ENCODE results near the gene UBE2E2. TPM values are rescaled to one million over a fixed set of nuclear protein-coding genes. Genes with fewer than 3 reads are reported as not detected.

The UBE2E2 gene
- total RNA-seq, 3 donors from 2014 or later (not counting 1 experiment from before 2014, with no cell fraction given), result 4.8 to 6.1 (median 5.3) TPM

GRCh38 chr3:23437484-23438145 is 234.5 kb downstream of the UBE2E2 start:
- no peak overlapping the region for H3K27ac Mint-ChIP-seq

GRCh38 chr3:23438657-23439056 is 235.5 kb downstream of the UBE2E2 start:
- DNase-seq (no peak), ATAC-seq (no peak)
- no peak overlapping the region for H3K27ac ChIP-seq (ENCODE audit: low read length)
- H3K27ac Mint-ChIP-seq, result no peak overlapping the region
- H3K27me3 Mint-ChIP-seq (ENCODE audit: low read depth in 2 of 2), result no peaks in the 10 kb centered on the region
- no peak for TF ChIP-seq CTCF (IDR thresholded peaks at IDR 0.05)
- H3K9me3 ChIP-seq (ENCODE audit: control insufficient read depth, insufficient read depth, low read length), result no peaks in the 10 kb centered on the region
- H3K4me3 ChIP-seq (ENCODE audit: low read length), result no peak overlapping the region
- H3K36me3 ChIP-seq (ENCODE audit: control insufficient read depth, insufficient read depth, low read length), result no peaks in the 10 kb centered on the region
- H3K4me3 Mint-ChIP-seq, result no peak overlapping the region
- H3K36me3 Mint-ChIP-seq, result no peaks in the 10 kb centered on the region
- peaks cover 31 to 38% of the 10 kb centered on the region in 2 donors for H3K4me1 Mint-ChIP-seq
- no peaks in the 10 kb centered on the region for H3K9me3 Mint-ChIP-seq
- no peaks in the 10 kb centered on the region for H3K27me3 ChIP-seq (ENCODE audit: control insufficient read depth, insufficient read depth, low read length)
- intact Hi-C loops (cut with micrococcal nuclease), result no loop called here
- H3K4me1 ChIP-seq (ENCODE audit: control insufficient read depth, insufficient read depth, low read length), result peaks cover 10% of the 10 kb centered on the region

More at GRCh38 chr3:23437484-23438145, 234.5 kb downstream of the UBE2E2 start:
- Histone ChIP-seq H3K36me3 (ENCODE audit: control insufficient read depth, insufficient read depth, low read length) (no peaks in the 10 kb centered on the region), H3K4me1 (ENCODE audit: control insufficient read depth, insufficient read depth, low read length) (peaks cover 6% of the 10 kb centered on the region), H3K27ac (ENCODE audit: low read length) (no peak overlapping the region), H3K4me3 (ENCODE audit: low read length) (no peak overlapping the region), H3K9me3 (ENCODE audit: control insufficient read depth, insufficient read depth, low read length) (no peaks in the 10 kb centered on the region), H3K27me3 (ENCODE audit: control insufficient read depth, insufficient read depth, low read length) (no peaks in the 10 kb centered on the region)
- no peak for ATAC-seq
- Mint-ChIP-seq H3K4me3 (no peak overlapping the region), H3K36me3 (no peaks in the 10 kb centered on the region), H3K27me3 (ENCODE audit: low read depth in 2 of 2) (no peaks in the 10 kb centered on the region), H3K9me3 (no peaks in the 10 kb centered on the region), H3K4me1 (peaks cover 25 to 30% of the 10 kb centered on the region in 2 donors)
- no peak for TF ChIP-seq CTCF (IDR thresholded peaks at IDR 0.05)
- WGBS (ENCODE audit: insufficient coverage), result 90% methylated on average over 7 of the region's 7 CpGs
- intact Hi-C loops (cut with micrococcal nuclease), result no loop called here
- no peak for DNase-seq

- no peaks in the 10 kb centered on the region for H3K9me3 Mint-ChIP-seq
- WGBS (ENCODE audit: insufficient coverage), result 71% methylated on average over 1 of the region's 2 CpGs
- DNase-seq (no peak), ATAC-seq (no peak)
- intact Hi-C loops (cut with micrococcal nuclease), result no loop called here
- Histone ChIP-seq H3K27ac (ENCODE audit: low read length) (no peak overlapping the region), H3K4me1 (ENCODE audit: control insufficient read depth, insufficient read depth, low read length) (peaks cover 10% of the 10 kb centered on the region), H3K9me3 (ENCODE audit: control insufficient read depth, insufficient read depth, low read length) (no peaks in the 10 kb centered on the region), H3K4me3 (ENCODE audit: low read length) (no peak overlapping the region), H3K27me3 (ENCODE audit: control insufficient read depth, insufficient read depth, low read length) (no peaks in the 10 kb centered on the region), H3K36me3 (ENCODE audit: control insufficient read depth, insufficient read depth, low read length) (no peaks in the 10 kb centered on the region)
- H3K36me3 Mint-ChIP-seq, result no peaks in the 10 kb centered on the region
- H3K27me3 Mint-ChIP-seq (ENCODE audit: low read depth in 2 of 2), result no peaks in the 10 kb centered on the region
- no peak for TF ChIP-seq CTCF (IDR thresholded peaks at IDR 0.05)
- H3K27ac Mint-ChIP-seq, result peak overlapping the region in 1 of 2 donors; percentile 35
- H3K4me3 Mint-ChIP-seq, result no peak overlapping the region
- peaks cover 31 to 38% of the 10 kb centered on the region in 2 donors for H3K4me1 Mint-ChIP-seq
Observed at GRCh38 chr3:23439080-23439479, 236.0 kb downstream of the UBE2E2 start.

Data from natural killer cell (primary cell).